Caco-2 (cell line): ENCODE data around the gene INTS13. TPM values are rescaled to one million over a fixed set of nuclear protein-coding genes. Genes with fewer than 3 reads are reported as not detected.

Source experiments
- BruUV-seq: library from RNA; stranded (reverse); fragments of 400-500 nt; replicated peaks from 2 replicates; lab custom pipeline; 2021; lab: Mats Ljungman, UMichigan
- CTCF ChIA-PET: fragments of 300-600 bp; sonication (Branson Sonifier 250); formaldehyde crosslinking; loops from one replicate; lab custom pipeline; 2022; ENCODE audit warnings: antibody characterized with exemption; lab: Charles Lee
- POLR2A ChIA-PET: fragments of 300-600 bp; sonication (Branson Sonifier 250); formaldehyde crosslinking; loops from one replicate; lab custom pipeline; 2022; ENCODE audit warnings: antibody characterized with exemption; lab: Charles Lee
- DNase-seq, 2 experiments: peaks; one replicate each; pipeline versions ENCODE4 v3.0.0 to v3.0.0-alpha.2; 2020 to 2022
- H3K27me3 ChIP-seq: replicated peaks from 2 replicates; pipeline ENCODE4 v1.6.0; 2011; ENCODE audit warnings: low read length; ENCODE audit not compliant: control insufficient read depth, insufficient read depth
- H3K36me3 ChIP-seq: 2 replicates; pipeline ENCODE4 v1.5.1; 2011; ENCODE audit warnings: low read length; ENCODE audit not compliant: control insufficient read depth, insufficient read depth
- H3K4me1 ChIP-seq: fragments of 250-450 bp; sonication (Bioruptor Pico); 2 replicates; pipeline ENCODE4 v1.5.1; 2020; ENCODE audit warnings: mild to moderate bottlenecking
- H3K4me3 ChIP-seq: 2 replicates; pipeline ENCODE4 v1.5.1; 2011; ENCODE audit warnings: low read depth, mild to moderate bottlenecking, control low read depth, low read length
- H3K9me3 ChIP-seq: fragments of 250-450 bp; sonication (Bioruptor Pico); 2 replicates; pipeline ENCODE4 v1.5.1; 2020; ENCODE audit warnings: mild to moderate bottlenecking, moderate library complexity
- H3K27ac Mint-ChIP-seq: one replicate; pipeline ENCODE4 v1.8.0; 2022; ENCODE audit warnings: mixed read lengths; ENCODE audit not compliant: unreplicated experiment
- H3K27me3 Mint-ChIP-seq: one replicate; pipeline ENCODE4 v1.8.0; 2022; ENCODE audit warnings: mixed read lengths; ENCODE audit not compliant: insufficient read depth, unreplicated experiment
- H3K36me3 Mint-ChIP-seq: one replicate; pipeline ENCODE4 v1.8.0; 2022; ENCODE audit warnings: mild to moderate bottlenecking, mixed read lengths; ENCODE audit not compliant: insufficient read depth, unreplicated experiment
- H3K4me1 Mint-ChIP-seq: one replicate; pipeline ENCODE4 v1.8.0; 2022; ENCODE audit warnings: low read depth, mixed read lengths; ENCODE audit not compliant: unreplicated experiment
- H3K4me3 Mint-ChIP-seq: one replicate; pipeline ENCODE4 v1.8.0; 2022; ENCODE audit warnings: mild to moderate bottlenecking, moderate library complexity, mixed read lengths; ENCODE audit not compliant: unreplicated experiment
- H3K9me3 Mint-ChIP-seq: one replicate; pipeline ENCODE4 v1.8.0; 2022; ENCODE audit warnings: mixed read lengths; ENCODE audit not compliant: unreplicated experiment
- CTCF ChIP-seq, 2 experiments: fragments of 200-600 bp in 1 of 2; IDR thresholded peaks; 1 replicate in 1 of 2; 2 replicates in 1 of 2; pipeline versions ENCODE4 v1.5.1 to v1.8.0; 2011 to 2022; ENCODE audit warnings: antibody characterized with exemption in 1 of 2, control low read depth in 1 of 2, inconsistent platforms in 1 of 2, low read depth in 1 of 2, low read length in 1 of 2, mild to moderate bottlenecking in 1 of 2, moderate library complexity in 1 of 2; ENCODE audit not compliant: insufficient read depth in 1 of 2, severe bottlenecking in 1 of 2, unreplicated experiment in 1 of 2
- intact Hi-C: fragments of 100-400 bp; cut with micrococcal nuclease; formaldehyde crosslinking; loops from one replicate; pipeline ENCODE4 v1.10.0; 2022; ENCODE audit not compliant: unreplicated experiment
- total RNA-seq: library from RNA; stranded (reverse); gene quantifications from 2 replicates; pipeline ENCODE4 v1.2.3, GENCODE V29; 2022

INTS13 gene
- total RNA-seq, 1 experiment from 2014 or later: 40.1 TPM

GRCh38 chr12:26880625-26881024 lies 57.2 kb downstream of the INTS13 start:
- ChIA-PET CTCF (no interaction called here), POLR2A (no interaction called here)
- peaks cover 12% of the 10 kb centered on the region for H3K9me3 Mint-ChIP-seq
- intact Hi-C loops: loop anchor here (10.0 kb wide), 1 partner anchor 786 kb away; no protein-coding TSS in a partner anchor
- no peak overlapping the region for H3K27ac Mint-ChIP-seq
- H3K36me3 Mint-ChIP-seq: no peaks in the 10 kb centered on the region
- H3K4me1 Mint-ChIP-seq: no peaks in the 10 kb centered on the region
- no peak overlapping the region for H3K4me3 ChIP-seq
- BruUV-seq: no TSS peak
- no peaks in the 10 kb centered on the region for H3K4me1 ChIP-seq
- no peaks in the 10 kb centered on the region for H3K36me3 ChIP-seq
- H3K27me3 ChIP-seq: no peaks in the 10 kb centered on the region
- DNase-seq: no peak
- no peak for TF ChIP-seq CTCF (IDR thresholded peaks at IDR 0.05; ENCODE audit: insufficient read depth in 1 of 2, low read depth in 1 of 2, low read length in 1 of 2, severe bottlenecking in 1 of 2, unreplicated experiment in 1 of 2)
- H3K27me3 Mint-ChIP-seq: no peaks in the 10 kb centered on the region
- no peaks in the 10 kb centered on the region for H3K9me3 ChIP-seq
- no peak overlapping the region for H3K4me3 Mint-ChIP-seq

- Histone ChIP-seq H3K9me3 (no peaks in the 10 kb centered on the region), H3K27me3 (no peaks in the 10 kb centered on the region), H3K36me3 (no peaks in the 10 kb centered on the region), H3K4me3 (no peak overlapping the region), H3K4me1 (no peaks in the 10 kb centered on the region)
- H3K27ac Mint-ChIP-seq: no peak overlapping the region
- ChIA-PET CTCF (no interaction called here), POLR2A (no interaction called here)
- intact Hi-C loops: loop anchor here (1.0 kb wide), 1 partner anchor 24 kb away; no protein-coding TSS in a partner anchor
- no TSS peak for BruUV-seq
- H3K4me1 Mint-ChIP-seq: no peaks in the 10 kb centered on the region
- DNase-seq: no peak
- H3K4me3 Mint-ChIP-seq: no peak overlapping the region
- TF ChIP-seq CTCF (IDR thresholded peaks at IDR 0.05; ENCODE audit: insufficient read depth in 1 of 2, low read depth in 1 of 2, low read length in 1 of 2, severe bottlenecking in 1 of 2, unreplicated experiment in 1 of 2): no peak
- H3K36me3 Mint-ChIP-seq: no peaks in the 10 kb centered on the region
- no peaks in the 10 kb centered on the region for H3K27me3 Mint-ChIP-seq
- peaks cover 7% of the 10 kb centered on the region for H3K9me3 Mint-ChIP-seq
Measured at GRCh38 chr12:26878661-26879119, 59.1 kb downstream of the INTS13 start.

GRCh38 chr12:26874501-26875296 lies 63.1 kb downstream of the INTS13 start:
- Histone ChIP-seq H3K4me3 (no peak overlapping the region), H3K27me3 (no peaks in the 10 kb centered on the region), H3K9me3 (no peaks in the 10 kb centered on the region), H3K4me1 (peaks cover 15% of the 10 kb centered on the region), H3K36me3 (no peaks in the 10 kb centered on the region)
- no peak for TF ChIP-seq CTCF (IDR thresholded peaks at IDR 0.05; ENCODE audit: insufficient read depth in 1 of 2, low read depth in 1 of 2, low read length in 1 of 2, severe bottlenecking in 1 of 2, unreplicated experiment in 1 of 2)
- Mint-ChIP-seq H3K4me1 (peaks cover 12% of the 10 kb centered on the region), H3K27me3 (peaks cover 4% of the 10 kb centered on the region), H3K27ac (no peak overlapping the region), H3K36me3 (no peaks in the 10 kb centered on the region), H3K4me3 (no peak overlapping the region), H3K9me3 (no peaks in the 10 kb centered on the region)
- POLR2A ChIA-PET: no interaction called here
- no peak for DNase-seq
- CTCF ChIA-PET: interaction anchor here (0.5 kb wide), 1 partner anchor 429 kb away, joined by 4 read pairs; no protein-coding TSS in a partner anchor
- intact Hi-C loops: no loop called here
- no TSS peak for BruUV-seq
